Tongue (tissue), 2 donors: ENCODE data around the gene OXCT2. TPM values are rescaled to one million over a fixed set of nuclear protein-coding genes. Genes with fewer than 3 reads are reported as not detected.
"Not testable (repeated sequence)": the region's sequence is repeated elsewhere in the genome, so short reads cannot be mapped to it uniquely, and the experiment has no call there.

ENCODE experiments used
- DNase-seq: peaks from one replicate; pipeline ENCODE4 v3.0.0-alpha.2; 2015
- total RNA-seq: library from RNA; depleted of rRNA; stranded (reverse); fragments of >200 nt; gene quantifications from one replicate; pipeline ENCODE4 v1.2.3, GENCODE V29; 2014

The OXCT2 gene
- total RNA-seq, result 0.51 TPM

DNA sequence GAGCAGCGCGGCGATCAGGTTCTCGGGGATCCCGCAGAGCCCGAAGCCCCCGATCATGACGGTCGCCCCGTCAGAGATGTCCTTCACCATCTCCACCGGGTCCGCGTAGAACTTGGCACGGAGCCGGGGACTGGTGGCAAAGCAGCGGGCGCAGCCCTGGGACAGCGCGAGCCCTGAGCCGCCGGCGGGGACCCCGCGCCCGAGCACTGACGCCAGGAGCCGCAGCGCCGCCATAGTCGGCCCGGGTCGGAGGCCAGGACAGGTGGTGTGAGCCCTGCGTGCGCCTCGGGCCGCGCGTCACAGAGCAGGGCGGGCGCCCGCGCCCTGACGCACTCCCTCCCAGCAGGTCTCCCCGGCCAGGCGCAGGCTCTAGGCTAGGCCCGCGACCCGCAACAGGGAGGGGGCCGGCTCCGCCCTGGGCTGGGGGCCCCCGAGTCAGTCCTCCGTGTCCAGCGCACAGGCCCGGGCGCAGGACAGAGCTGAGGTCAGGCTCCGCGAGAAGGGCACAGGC lies at the start of gene OXCT2:
Gene OXCT2 (minus strand): TSS at position 327 of the 511 bp plus-strand sequence. CDS start 93 bp downstream, at position 234.
- not testable (repeated sequence) for DNase-seq

- DNase-seq, result no peak
Observed at GRCh38 chr1:39819091-39819812, 48.1 kb upstream of the OXCT2 start.

- no peak for DNase-seq
Observed at GRCh38 chr1:39818482-39818881, 47.3 kb upstream of the OXCT2 start.

GRCh38 chr1:39817091-39817932 lies 46.2 kb upstream of the OXCT2 start:
- DNase-seq, result peak; percentile 21

DNA sequence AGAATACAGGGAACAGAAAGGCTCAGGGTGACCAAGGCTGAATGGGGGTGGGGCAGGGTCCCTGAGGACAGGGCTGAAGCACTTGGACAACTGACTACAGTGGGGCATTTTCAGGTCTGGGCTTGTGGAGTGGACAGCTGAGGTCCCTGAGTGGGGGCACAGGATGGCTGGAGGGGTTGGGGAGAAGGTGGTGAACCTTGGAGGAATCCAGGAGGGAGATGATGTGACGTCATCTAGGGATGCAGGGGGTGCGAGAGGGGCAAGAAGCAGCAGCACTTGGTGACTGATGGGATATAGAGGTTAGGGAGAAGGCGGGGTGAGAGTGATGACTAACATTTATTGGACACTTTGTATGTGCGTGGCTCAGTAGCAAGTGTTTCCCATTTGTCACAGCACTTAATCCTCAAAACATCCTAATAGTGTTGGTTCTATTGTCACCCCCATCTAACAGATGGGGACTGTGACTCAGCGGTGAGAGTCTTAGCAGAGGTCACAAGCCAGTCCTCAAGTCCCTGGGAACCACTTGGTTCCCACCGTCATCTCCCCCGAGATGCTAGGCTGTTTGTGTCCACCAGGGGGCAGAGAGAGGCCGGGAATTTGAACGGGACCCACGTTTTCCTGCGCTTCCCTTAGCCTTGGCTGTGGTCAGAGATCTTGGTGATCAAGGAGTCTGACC lies 45.4 kb upstream of the OXCT2 start:
- DNase-seq, result peak; percentile 87

DNA sequence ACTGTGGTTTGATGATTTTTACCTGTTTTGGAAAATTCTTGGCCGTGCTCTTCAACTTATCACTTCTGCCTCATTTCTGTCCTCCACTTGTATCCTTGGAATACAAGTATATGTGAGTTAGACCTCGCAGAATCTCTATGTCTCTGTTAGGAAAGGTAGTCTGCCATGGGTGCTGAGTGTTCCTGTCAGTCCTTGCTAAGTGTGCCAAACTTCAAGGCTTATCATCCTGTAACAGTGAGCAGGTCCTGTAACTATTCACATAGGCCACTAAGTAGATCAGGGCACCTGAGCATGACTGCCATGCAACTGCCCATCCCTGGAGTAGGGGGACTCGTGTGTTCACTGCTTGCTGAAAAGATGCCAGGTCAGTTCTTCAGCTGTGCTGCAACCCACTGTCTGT lies 41.8 kb upstream of the OXCT2 start:
- DNase-seq, result no peak

- DNase-seq, result no peak
Observed at GRCh38 chr1:39808784-39809517, 37.8 kb upstream of the OXCT2 start.

- DNase-seq, result no peak
Observed at GRCh38 chr1:39805385-39805784, 34.2 kb upstream of the OXCT2 start.

GRCh38 chr1:39802496-39803260 lies 31.5 kb upstream of the OXCT2 start:
- no peak for DNase-seq

DNA sequence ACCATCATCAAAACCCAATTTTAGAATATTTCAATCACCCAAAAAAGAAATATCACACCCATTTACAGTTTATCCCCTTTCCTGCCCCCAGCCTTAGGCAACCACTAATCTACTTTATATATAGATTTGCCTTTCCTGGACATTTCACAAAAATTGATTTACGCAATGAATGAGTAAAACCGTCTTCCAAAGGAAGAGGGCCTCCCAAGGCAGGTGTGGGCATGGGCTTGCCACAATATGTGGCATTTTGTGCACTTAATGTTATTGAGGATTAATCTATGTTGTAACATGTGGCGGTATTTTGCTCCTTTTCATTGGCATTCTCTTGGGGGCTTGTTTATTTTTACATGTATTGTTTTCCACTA lies 29.3 kb upstream of the OXCT2 start:
- no peak for DNase-seq

GRCh38 chr1:39799770-39800470 lies 28.8 kb upstream of the OXCT2 start:
- peak; percentile 53 for DNase-seq

GRCh38 chr1:39798859-39799769 lies 28.0 kb upstream of the OXCT2 start:
- DNase-seq, result peak; percentile 57

GRCh38 chr1:39795651-39796050 lies 24.5 kb upstream of the OXCT2 start:
- DNase-seq, result no peak

GRCh38 chr1:39791838-39792237 lies 20.7 kb upstream of the OXCT2 start:
- DNase-seq, result no peak

DNA sequence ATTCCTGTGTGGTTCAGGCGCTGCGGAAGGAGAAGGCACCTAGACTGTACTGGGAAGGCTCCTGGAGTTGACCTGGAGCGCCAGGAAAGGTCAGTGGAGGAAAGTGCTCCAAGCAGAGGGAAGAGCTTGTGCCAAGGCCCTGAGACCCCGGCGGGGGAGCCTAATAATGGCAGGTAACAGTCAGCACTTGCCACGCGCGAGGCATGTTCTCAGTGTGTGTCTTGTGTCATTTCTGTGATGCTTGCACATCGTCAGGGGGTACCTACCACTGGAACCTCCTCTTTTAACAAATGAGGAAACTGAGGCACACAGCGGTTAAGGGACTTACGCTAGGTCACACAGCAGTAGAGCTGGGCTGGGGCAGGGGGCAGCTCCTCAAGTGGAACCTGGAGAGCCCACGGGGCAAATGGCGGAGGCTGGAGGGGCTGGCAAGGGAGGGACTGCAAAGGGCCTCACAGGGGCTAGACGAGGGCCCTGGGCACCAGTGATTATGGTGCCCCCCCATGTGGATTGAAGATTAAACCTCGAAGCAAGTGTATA lies 18.5 kb upstream of the OXCT2 start:
- DNase-seq, result no peak

DNA sequence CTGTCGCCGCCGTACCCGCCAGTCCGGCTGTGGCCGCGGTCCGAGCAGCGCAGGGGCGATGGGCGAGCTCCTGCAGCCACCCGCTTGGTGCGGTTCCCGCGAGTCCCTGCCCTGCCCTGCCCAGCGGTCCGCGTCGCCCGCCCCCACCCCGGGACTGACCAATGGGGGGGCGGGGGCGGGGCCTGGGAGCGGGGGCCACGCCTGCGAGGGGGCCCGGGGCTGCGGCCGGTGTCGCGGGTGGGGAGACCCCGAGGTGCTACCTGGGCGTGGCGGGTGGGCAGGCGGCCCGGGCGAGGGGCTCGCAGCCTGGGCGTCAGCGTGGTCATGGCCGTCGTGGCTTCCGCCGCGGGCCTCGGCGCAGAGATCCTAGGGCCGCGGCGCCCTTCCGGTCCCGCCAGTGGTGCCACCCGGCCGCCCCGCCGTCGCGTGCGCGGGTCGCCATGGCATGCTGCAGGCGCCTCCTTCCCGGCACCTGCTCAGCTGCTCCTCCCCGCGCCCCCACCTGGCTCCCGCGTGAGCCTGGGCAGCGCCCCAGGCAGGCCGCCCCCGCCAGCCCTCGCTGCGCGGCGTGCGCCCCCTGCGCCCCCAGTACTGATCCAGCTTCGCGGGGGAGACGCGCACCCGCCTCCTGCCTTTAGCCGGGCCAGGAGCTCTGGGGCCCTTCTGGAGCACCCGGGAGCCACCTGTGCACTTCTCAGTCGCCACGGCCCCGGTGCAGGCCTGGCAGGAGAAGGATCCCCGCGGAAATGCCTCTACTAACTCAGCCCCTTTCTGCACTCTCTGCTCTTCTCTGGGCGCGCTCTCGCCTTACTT lies 17.8 kb upstream of the OXCT2 start, which contains the start of gene BMP8B:
Gene BMP8B (minus strand): TSS at position 108 of the 813 bp plus-strand sequence. CDS start 380 bp downstream, outside the sequence.
- DNase-seq, result peak; percentile 41

- no peak for DNase-seq
Observed at GRCh38 chr1:39788426-39788757, 17.2 kb upstream of the OXCT2 start.

GRCh38 chr1:39787964-39788363 lies 16.8 kb upstream of the OXCT2 start:
- DNase-seq, result not testable (repeated sequence)
